ENCODE results near the gene MMP3.
"Not testable (repeated sequence)": the region's sequence is repeated elsewhere in the genome, so short reads cannot be mapped to it uniquely, and the experiment has no call there.

The MMP3 gene

GRCh38 chr11:102874852-102875251 is 31.4 kb upstream of the MMP3 start, which contains the start of gene MMP12:
TSS of gene MMP12 (minus strand) at chr11:102874982. CDS start at chr11:102874937, 45 bp downstream.
- no peak for DNase-seq (ENCODE audit: extremely low read depth, low read depth)
- no peak for TF ChIP-seq CTCF (IDR thresholded peaks at IDR 0.05; ENCODE audit: low read depth, low read length)

DNA sequence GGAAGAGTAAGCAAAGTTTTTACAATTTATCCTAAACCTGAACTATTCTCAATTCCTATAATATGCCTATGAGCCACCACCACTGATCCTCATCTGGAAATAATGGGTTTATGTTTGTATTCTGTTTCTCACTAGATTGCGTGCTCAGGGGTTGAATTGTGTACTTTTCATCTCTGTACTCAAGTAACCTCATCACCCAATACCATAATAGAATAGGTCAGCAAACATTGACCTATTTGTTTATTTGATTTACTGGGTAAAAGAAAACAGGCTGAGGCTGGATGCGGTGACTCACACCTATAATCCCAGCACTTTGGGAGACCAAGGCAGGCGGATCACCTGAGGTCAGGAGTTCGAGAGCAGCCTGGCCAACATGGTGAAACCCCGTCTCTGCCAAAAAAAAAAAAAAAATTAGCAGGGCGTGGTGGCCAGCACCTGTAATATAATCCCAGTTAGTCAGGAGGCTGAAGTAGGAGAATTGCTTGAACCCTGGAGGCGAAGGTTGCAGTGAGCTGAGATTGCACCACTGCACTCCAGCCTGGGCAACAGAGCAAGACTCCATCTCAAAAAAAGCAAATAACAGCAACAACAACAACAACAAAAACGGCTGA is 26.1 kb upstream of the MMP3 start:
- DNase-seq (ENCODE audit: extremely low read depth, low read depth): not testable (repeated sequence)

DNA sequence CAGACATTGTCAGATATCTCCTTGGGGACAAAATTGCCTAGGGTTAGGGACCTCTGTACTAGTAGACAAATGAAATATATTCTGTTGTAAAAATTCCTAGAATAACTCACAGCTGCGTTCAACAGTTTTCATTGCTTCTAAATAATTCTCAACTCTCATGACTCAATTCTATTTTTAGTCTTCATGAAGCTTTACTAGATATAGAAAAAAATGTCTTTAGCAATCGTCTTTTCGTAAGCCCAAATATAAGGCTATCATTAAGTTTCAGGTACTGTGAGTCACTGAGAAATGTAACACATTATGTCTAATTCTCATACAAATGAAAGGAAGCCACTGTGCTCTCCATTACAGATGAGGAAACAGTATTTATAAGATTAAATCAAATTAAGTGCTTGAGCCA is 24.9 kb upstream of the MMP3 start:
- no peak for DNase-seq (ENCODE audit: extremely low read depth, low read depth)
- no peak for TF ChIP-seq CTCF (IDR thresholded peaks at IDR 0.05; ENCODE audit: low read depth, low read length)

DNA sequence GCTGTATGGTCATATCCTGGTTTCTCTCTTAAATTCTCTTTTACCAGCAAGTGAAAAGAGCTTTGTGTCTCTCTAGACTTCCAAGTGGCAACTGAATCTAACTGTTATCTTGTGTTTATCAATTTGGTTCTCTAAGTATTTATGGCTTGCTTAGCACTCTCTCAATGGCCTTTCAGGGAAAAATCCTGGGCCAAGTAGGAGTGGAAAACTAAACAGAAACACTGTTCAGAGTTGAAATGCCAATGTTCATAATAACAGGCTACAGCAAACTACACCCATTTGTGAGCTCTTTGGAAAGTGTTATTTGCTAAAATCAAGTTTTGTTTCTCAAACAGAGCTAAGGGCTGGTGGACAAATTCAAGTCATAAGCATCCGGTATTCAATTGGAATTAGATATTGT is 21.3 kb upstream of the MMP3 start:
- no peak for TF ChIP-seq CTCF (IDR thresholded peaks at IDR 0.05; ENCODE audit: low read depth, low read length)
- DNase-seq (ENCODE audit: extremely low read depth, low read depth): no peak

GRCh38 chr11:102853956-102854355 is 10.5 kb upstream of the MMP3 start:
- no peak for TF ChIP-seq CTCF (IDR thresholded peaks at IDR 0.05; ENCODE audit: low read depth, low read length)
- DNase-seq (ENCODE audit: extremely low read depth, low read depth): no peak

DNA sequence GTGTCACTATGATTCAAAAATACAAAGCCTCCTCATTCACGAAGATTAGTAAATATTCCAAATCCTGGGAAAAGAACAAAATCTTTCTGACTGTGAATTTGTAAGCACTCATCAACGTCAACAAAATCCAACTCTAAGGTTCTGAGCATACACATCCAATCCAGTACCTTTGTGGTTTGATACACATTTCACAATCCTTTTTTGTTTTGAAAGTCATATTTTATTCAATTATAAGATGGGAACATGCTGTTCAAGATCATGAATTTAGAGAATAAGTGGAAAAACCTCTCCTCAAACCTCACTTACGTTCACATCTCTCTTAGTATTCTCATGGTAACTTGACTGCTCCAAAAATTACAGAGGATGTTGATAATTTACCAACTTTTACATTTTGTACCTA is 9.6 kb upstream of the MMP3 start:
- TF ChIP-seq CTCF (IDR thresholded peaks at IDR 0.05; ENCODE audit: low read depth, low read length): no peak

DNA sequence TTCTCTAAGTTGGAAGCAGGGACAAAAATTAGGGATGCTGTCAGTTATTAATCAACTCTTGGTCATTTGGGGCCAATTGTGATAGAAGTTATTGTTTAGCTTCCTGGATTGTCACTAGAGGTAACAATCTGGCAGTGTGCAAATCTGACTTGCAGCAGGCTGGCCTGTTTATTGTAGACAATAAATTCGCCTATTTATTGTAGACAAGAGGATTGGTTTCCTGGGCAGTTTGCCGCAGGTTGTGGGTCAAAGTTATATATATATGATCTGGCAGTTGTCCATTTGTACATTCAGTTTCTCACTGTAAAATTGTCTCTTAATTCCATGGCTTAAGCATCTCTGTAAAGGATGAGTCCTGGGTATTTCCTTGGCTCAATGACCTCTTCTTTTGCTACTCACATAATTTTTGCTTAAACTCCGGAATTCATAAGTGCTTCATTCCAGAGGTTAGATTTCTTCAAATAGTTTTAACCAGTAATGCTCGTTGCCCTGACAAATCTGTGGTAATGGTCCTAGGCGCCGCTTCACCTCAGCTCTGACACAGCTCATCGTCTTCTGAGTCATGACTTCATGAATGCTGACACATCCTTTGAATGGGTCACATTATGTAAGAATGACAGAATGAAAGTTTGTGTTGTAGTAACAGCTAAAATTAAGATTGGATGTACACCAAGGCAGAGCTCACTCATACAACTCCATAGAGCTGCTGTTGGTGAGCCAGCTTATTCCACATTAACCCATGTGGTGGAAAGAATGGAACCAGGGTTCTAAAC is 7.8 kb upstream of the MMP3 start:
- peak; percentile 37 for DNase-seq (ENCODE audit: extremely low read depth, low read depth)
- TF ChIP-seq CTCF (IDR thresholded peaks at IDR 0.05; ENCODE audit: low read depth, low read length): no peak

More for the DNA sequence above, 9.6 kb upstream of the MMP3 start:
- DNase-seq (ENCODE audit: extremely low read depth, low read depth): no peak

Data from AG09319 (cell line).